Eye (tissue), 1 donor: ENCODE data around the gene FARP1.
"Not testable (repeated sequence)": the region's sequence is repeated elsewhere in the genome, so short reads cannot be mapped to it uniquely, and the experiment has no call there.

Source experiments
- DNase-seq: peaks from one replicate; pipeline ENCODE4 v3.0.0-alpha.2; 2015

Gene FARP1

GRCh38 chr13:98228661-98229341 lies 85.9 kb downstream of the FARP1 start:
- DNase-seq: no peak

DNA sequence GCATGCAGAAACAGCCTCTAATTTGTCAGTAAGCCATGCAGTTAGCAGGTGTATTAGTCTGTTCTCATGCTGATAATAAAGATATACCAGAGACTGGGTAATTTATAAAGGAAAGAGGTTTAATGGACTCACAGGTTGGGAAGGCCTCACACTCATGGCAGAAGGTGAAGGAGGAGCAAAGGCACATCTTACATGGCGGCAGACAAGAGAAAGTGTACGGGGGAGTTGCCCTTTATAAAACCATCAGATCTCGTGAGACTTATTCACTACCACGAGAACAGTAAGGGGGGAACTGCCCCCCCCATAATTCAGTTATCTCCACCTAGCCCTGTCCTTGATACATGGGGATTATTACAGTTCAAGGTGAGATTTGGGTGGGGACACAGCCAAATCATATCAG lies 87.9 kb downstream of the FARP1 start:
- DNase-seq: not testable (repeated sequence)

- no peak for DNase-seq
Measured at GRCh38 chr13:98232456-98232855, 89.6 kb downstream of the FARP1 start.

DNA sequence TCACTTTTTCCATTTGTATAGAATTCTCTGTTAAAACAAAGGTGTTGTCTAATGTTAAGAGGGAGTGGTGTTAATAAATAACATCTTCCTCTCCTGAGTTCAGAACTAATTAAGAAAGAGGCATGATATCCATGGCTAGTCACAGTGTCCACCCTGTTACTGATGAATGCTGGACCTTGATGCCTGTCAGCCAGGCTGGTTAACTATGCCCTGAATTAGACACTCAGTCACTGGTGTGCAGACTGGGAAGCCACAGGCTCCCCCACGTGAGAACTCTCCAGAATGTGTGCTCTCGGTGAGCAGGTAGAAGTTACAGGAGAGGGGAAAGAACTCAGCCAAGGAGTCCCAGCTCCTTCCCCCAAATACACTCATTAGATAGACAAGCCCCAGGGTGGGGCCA lies 90.2 kb downstream of the FARP1 start:
- no peak for DNase-seq

DNA sequence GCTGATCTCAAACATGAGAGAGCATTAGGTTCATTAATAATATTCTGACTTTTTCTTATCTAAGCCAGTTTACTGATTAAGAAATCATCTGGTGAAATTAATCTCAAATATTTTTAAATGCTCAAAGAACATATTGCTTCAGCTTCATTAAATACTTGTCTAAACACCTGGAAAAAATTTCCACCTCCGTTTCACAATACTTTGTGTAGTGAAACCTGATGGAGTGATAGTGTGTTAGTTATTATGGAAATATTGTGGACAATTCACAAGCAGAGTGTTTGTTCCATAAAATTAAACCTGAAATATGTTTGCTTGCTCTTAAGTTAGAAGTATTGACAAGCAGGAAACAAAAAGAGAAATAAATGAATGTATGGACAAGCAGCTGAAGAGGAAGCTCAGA lies 91.5 kb downstream of the FARP1 start:
- no peak for DNase-seq

- no peak for DNase-seq
Measured at GRCh38 chr13:98236197-98236596, 93.3 kb downstream of the FARP1 start.

DNA sequence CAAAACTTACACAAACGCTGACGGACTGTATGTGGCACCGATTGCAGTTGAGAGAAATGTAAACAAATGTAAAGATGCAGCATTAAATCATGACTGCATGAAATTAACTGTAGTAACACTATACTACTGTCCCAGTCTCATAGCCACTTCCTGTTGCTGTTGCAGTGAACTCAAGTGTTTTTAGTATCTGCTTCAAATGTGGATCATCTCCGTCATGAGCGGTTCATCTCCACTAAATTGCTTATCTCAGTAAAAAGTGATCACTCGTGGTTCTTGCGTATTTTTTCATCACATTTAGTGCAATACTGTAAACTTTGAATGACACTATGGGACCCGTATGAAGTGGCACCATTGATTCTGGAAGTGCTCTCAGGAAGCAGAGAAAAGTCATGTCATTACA lies 94.4 kb downstream of the FARP1 start:
- no peak for DNase-seq

DNA sequence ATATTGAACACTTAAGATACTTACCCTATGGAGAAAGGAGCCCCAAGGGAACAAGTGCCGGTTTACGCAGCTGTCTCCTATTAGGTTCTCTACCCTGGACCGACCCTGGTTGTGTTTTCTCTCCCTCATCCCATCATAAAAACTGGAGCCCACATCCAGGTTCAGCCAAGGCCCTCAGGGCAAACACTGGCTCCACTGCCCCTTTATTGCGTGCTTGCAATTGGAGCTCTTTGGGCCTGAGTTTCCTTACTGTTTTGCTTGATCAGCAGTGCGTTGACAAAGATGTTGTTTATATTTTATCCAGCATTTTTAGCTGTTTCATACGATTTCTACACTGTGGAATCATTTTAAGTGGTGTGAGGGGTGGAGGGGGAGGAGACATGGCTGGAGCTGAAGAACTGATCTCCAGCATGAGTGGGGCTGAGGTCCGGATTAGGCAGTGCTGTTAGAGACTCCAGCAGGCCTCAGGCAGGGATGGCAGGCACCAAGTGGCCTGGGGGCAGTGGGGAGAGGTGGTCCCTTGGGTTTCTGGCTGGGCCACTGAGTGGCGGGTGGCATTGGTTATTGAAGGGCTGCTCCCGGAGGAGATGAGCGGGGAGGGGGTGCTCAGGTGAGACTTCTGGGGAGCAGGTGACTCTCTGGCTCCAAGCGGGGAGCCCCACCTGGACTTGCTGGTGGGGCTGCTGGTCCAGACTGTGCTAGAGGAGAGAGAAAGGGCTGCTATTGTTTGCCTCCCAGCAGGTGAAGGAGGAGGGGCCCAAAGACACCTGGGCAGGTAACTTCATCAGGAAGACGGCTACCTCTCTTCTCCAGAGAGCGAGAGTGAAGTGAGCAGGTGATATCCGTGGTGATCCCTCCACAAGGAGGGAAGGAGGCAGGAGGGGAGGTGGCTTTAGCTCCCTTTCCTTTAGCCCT lies 96.5 kb downstream of the FARP1 start:
- peak; percentile 33 for DNase-seq

GRCh38 chr13:98240135-98240534 lies 97.2 kb downstream of the FARP1 start:
- no peak for DNase-seq

- DNase-seq: no peak
Measured at GRCh38 chr13:98240974-98241373, 98.1 kb downstream of the FARP1 start.

DNA sequence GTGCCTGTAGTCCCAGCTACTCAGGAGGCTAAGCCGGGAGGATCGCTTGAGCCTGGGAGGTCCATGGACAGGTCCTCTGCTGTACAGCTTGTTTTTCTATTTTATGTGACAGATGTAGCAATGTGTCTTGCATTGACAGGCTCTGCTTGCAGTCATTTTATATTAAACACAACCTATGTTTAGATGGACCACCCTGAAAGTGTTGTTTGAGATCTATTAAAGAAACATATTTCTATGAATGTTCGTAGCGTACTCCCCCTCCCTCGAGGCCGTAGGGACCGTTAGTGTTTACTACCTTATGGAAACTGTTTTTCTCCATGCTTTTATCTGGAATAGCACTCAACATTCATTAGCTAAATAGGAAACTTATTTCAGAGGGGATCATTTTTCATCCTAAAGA lies 99.1 kb downstream of the FARP1 start:
- DNase-seq: no peak

GRCh38 chr13:98242403-98242802 lies 99.5 kb downstream of the FARP1 start:
- DNase-seq: no peak

DNA sequence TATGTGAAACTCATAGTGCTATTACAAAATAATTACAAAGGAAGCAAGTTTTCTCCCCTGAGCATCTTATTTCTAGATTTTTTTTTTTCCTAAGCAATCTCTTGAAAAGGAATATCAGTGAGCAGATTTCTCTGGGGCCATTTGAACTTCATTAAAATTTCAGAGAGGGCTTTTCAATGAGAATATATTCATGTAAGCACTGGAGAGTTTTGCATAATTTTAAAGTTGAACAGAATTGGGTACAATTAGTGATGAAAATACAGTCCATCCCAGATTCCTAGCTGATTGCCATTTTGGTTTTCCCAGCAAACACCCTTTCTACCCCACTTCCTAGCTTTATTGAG lies 101.0 kb downstream of the FARP1 start:
- no peak for DNase-seq

DNA sequence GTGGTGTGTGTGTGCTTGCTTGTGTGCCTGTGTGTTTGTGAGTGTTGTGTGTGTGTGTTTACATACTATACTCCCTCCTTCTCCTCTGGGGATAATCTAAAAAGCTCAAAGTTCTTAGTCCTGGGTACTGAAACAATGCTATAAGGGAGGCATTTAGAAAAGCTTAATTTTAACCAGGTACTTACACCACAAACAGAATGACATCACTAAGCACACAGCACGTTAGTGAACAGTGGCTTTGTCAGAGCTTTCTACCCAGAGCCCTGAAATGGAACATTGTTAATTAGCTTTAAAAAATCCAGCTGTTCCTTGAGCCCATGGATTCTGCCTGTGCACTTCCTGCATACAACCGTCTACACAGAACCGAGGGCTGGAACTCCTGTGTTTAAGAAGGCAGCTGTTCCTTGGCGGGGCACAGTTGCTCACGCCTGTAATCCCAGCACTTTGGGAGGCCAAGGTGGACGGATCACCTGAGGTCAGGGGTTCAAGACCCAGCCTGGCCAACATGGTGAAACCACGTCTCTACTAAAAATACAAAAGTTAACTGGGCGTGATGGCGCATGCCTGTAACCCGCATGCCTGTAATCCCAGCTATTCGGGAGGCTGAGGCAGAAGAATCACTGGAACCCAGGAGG lies 103.8 kb downstream of the FARP1 start:
- DNase-seq: peak; percentile 26

DNA sequence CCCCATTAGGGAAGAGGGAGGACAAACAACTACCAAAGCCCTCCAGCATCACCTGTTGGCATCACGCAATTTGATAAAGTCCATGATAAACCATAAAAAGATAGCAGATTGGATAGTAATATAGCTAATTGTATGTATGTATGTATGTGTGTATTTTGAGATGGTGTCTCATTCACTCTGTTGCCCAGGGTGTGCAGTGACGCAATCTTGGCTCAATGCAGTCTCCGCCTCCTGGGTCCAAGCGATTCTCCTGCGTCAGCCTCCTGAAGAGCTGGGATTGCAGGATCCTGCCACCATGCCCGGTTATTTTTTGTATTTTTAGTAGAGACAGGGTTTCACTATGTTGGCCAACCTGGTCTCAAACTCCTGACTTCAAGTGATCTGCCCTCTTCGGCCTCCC lies 108.8 kb downstream of the FARP1 start:
- DNase-seq: no peak

DNA sequence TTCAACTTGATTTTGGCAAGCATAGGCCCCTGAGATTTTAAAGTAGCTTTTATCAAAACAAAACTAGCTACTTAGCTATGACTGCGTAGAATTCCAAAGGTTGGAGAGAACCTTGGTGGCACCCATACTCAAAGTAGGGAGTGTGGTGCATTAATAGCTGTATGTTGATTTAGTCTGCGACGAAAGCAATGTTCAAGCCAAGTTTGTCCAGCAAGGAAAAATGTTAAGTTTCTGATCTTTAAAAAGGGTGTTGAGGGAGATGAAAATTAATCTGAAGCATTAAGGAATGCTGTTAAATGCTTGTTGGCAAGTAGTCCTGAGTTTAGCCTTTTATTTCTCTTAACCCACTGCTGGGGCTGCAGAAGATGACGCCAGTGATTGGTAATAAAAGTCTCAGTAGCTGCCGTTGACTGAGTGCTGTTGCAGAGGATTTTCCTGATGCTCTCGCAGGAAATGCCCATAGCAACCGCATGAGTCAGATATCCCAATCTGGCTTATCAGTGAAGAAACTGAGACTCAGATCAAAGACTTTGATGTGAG lies 110.1 kb downstream of the FARP1 start:
- peak; percentile 41 for DNase-seq

GRCh38 chr13:98253526-98253925 lies 110.6 kb downstream of the FARP1 start:
- DNase-seq: peak; percentile 20

DNA sequence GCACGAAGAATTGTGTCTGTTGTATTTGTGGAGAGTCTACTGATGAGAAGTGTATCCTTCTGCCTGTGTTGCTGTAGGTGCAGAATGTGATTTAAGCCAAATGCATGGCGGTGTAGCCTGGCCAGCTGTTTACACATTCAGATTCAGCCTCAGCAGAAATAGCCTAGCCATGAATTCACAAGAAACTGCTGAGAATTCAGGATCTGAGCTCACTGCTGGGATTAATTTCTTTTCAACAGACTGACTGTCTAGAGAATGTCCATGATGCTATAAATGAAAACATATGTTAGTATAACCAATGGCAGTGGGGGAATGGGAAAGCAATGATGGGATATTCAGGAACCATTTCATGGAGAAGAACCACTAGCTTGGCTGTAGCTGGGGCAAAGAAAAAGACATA lies 111.6 kb downstream of the FARP1 start:
- peak; percentile 64 for DNase-seq

- no peak for DNase-seq
Measured at GRCh38 chr13:98258226-98258625, 115.3 kb downstream of the FARP1 start.

- DNase-seq: peak; percentile 33
Measured at GRCh38 chr13:98260357-98261164, 117.7 kb downstream of the FARP1 start.

GRCh38 chr13:98261165-98261702 lies 118.3 kb downstream of the FARP1 start:
- DNase-seq: peak; percentile 19

DNA sequence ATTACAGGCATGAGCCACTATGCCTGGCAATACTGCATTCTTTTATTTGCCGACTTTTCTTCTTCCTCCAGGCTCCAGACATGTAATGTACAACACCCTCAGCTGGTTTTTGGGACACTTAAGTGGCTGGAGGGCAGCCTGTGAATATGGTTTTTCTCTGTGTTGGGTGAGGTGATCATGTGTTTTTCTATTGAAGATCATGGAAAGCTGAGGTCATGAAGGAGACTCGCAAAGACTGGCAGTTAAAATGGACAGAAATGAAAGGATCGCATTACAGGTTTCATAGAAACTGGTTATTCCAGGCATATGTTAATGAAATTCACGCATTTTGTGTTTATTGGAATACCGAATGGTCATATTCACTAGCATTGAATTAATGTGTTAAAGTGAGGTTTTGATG lies 119.4 kb downstream of the FARP1 start:
- DNase-seq: no peak
